K562 (cell line): ENCODE data around the gene MED31. TPM values are rescaled to one million over a fixed set of nuclear protein-coding genes. Genes with fewer than 3 reads are reported as not detected.

Experiments
- ATAC-seq: fragments of 200-7000 bp; cut with Tn5 transposase; 3 replicates; pipeline ENCODE4 v1.9.1; 2020; ENCODE audit warnings: moderate library complexity
- BruUV-seq: library from RNA; stranded (reverse); fragments of 400-500 nt; replicated peaks from 2 replicates; lab custom pipeline; 2021; lab: Mats Ljungman, UMichigan
- CTCF ChIA-PET: fragments of 300-600 bp; formaldehyde crosslinking; extraction: SDS; loops from one replicate; lab custom pipeline; 2021; ENCODE audit warnings: low intra/inter-chr PET ratio; lab: Yijun Ruan, JAX
- POLR2A ChIA-PET: fragments of 300-600, 350-650 bp; sonication (Branson Sonifier 250); formaldehyde crosslinking; extraction: SDS; loops from one replicate; lab custom pipeline; 2021; ENCODE audit warnings: antibody characterized with exemption, inconsistent platforms; lab: Yijun Ruan, JAX
- DNase-seq, 4 experiments: peaks; one replicate each; pipeline versions ENCODE4 v3.0.0 to v3.0.0-alpha.2; 2011 to 2018; ENCODE audit warnings: low spot score in 3 of 4, mixed read lengths in 3 of 4; ENCODE audit errors: extremely low read depth in 1 of 4
- FAIRE-seq: peaks from 2 replicates; lab custom pipeline; 2011; peaks lifted over from hg19 to GRCh38; lab: Jason Lieb, UNC
- H2AFZ ChIP-seq: 2 replicates; pipeline ENCODE4 v1.6.0; 2011; ENCODE audit warnings: low read depth, low read length, control low read depth, inconsistent platforms
- H3K27ac ChIP-seq: fragments of 200-600 bp; 3 replicates; pipeline ENCODE4 v1.8.0; 2011; ENCODE audit warnings: low read depth, mild to moderate bottlenecking, control low read depth, inconsistent platforms, low read length, moderate library complexity, mixed read lengths; ENCODE audit errors: extremely low read depth
- H3K27me3 ChIP-seq, 2 experiments: fragments of 300-600 bp in 1 of 2; 2 replicates in 1 of 2; 3 replicates in 1 of 2; pipeline versions ENCODE4 v1.6.0 to v1.8.0; 2011; ENCODE audit warnings: inconsistent platforms in 2 of 2, low read length in 2 of 2, mild to moderate bottlenecking in 1 of 2, mixed read lengths in 1 of 2, moderate library complexity in 1 of 2; ENCODE audit not compliant: control insufficient read depth in 2 of 2, insufficient read depth in 2 of 2
- H3K36me3 ChIP-seq: fragments of 300-600 bp; 3 replicates; pipeline ENCODE4 v1.8.0; 2011; ENCODE audit warnings: mild to moderate bottlenecking, low read length, inconsistent platforms; ENCODE audit not compliant: control insufficient read depth, insufficient read depth
- H3K4me1 ChIP-seq, 2 experiments: fragments of 200-600 bp in 1 of 2; replicated peaks in 1 of 2; 2 replicates in 1 of 2; 3 replicates in 1 of 2; pipeline versions ENCODE4 v1.5.1 to v1.8.0; 2011; ENCODE audit warnings: inconsistent platforms in 2 of 2, low read length in 2 of 2, mild to moderate bottlenecking in 1 of 2, mixed read lengths in 1 of 2, moderate library complexity in 1 of 2; ENCODE audit not compliant: control insufficient read depth in 2 of 2, insufficient read depth in 2 of 2
- H3K4me2 ChIP-seq: 2 replicates; pipeline ENCODE4 v1.6.1; 2011; ENCODE audit warnings: low read length, control low read depth, inconsistent platforms, mixed read lengths; ENCODE audit not compliant: insufficient read depth
- H3K4me3 ChIP-seq: fragments of 200-600 bp; sonication (generic), shearing (Covaris generic); 2 replicates; pipeline ENCODE4 v1.5.1; 2016; ENCODE audit warnings: control low read depth, inconsistent platforms
- H3K79me2 ChIP-seq: fragments of 200-600 bp; 3 replicates; pipeline ENCODE4 v1.8.0; 2011; ENCODE audit warnings: low read length, inconsistent platforms; ENCODE audit not compliant: control insufficient read depth, insufficient read depth
- H3K9ac ChIP-seq, 2 experiments: 2 replicates each; pipeline versions ENCODE4 v1.6.0 to v1.6.1; 2011; ENCODE audit warnings: low read depth in 2 of 2, low read length in 2 of 2, control low read depth in 1 of 2, inconsistent platforms in 1 of 2, mild to moderate bottlenecking in 1 of 2, mixed read lengths in 1 of 2; ENCODE audit not compliant: insufficient read depth in 1 of 2
- H3K9me1 ChIP-seq: one replicate; pipeline ENCODE4 v1.6.0; 2011; ENCODE audit warnings: inconsistent platforms, mild to moderate bottlenecking, low read length, moderate library complexity; ENCODE audit not compliant: control insufficient read depth, insufficient read depth
- H3K9me3 ChIP-seq: replicated peaks from 2 replicates; pipeline ENCODE4 v1.5.1; 2011; ENCODE audit warnings: low read depth, low read length, inconsistent platforms; ENCODE audit not compliant: control insufficient read depth, insufficient read depth
- H4K20me1 ChIP-seq: replicated peaks from 2 replicates; pipeline ENCODE4 v1.6.1; 2011; ENCODE audit warnings: low read length, inconsistent platforms, mixed read lengths; ENCODE audit not compliant: control insufficient read depth, insufficient read depth
- E2F8 ChIP-seq: fragments of 450-650 bp; IDR thresholded peaks from 2 replicates; pipeline ENCODE4 v1.7.1; 2018; ENCODE audit warnings: mild to moderate bottlenecking, low read depth; ENCODE audit not compliant: partially characterized antibody
- FOXO4 ChIP-seq: fragments of 450-650 bp; formaldehyde crosslinking; IDR thresholded peaks from 2 replicates; pipeline ENCODE4 v1.4.0; 2020; ENCODE audit warnings: mild to moderate bottlenecking, moderate library complexity
- GATAD2B ChIP-seq: fragments of 450-650 bp; IDR thresholded peaks from 2 replicates; pipeline ENCODE4 v1.6.1; 2017; ENCODE audit warnings: mild to moderate bottlenecking, borderline replicate concordance
- HDAC8 ChIP-seq: fragments of 450-650 bp; IDR thresholded peaks from 2 replicates; pipeline ENCODE4 v1.6.1; 2016; ENCODE audit warnings: mild to moderate bottlenecking, missing genetic modification characterization, moderate library complexity, missing compliant biosample characterization
- KDM5B ChIP-seq: fragments of 200-600 bp; sonication (generic); IDR thresholded peaks from 2 replicates; pipeline ENCODE4 v1.6.1; 2012; ENCODE audit warnings: low read depth, mild to moderate bottlenecking, moderate library complexity, low read length, control low read depth, inconsistent platforms; ENCODE audit not compliant: insufficient replicate concordance
- NUFIP1 ChIP-seq: fragments of 450-650 bp; IDR thresholded peaks from 2 replicates; pipeline ENCODE4 v1.6.1; 2018; ENCODE audit not compliant: partially characterized antibody
- POLR3A ChIP-seq: IDR thresholded peaks from 2 replicates; pipeline ENCODE4 v1.6.1; 2011; ENCODE audit warnings: borderline replicate concordance, mild to moderate bottlenecking, moderate library complexity; ENCODE audit not compliant: insufficient read length, insufficient read depth; ENCODE audit errors: extremely low read depth
- SMAD2 ChIP-seq: fragments of 150-350 bp; IDR thresholded peaks from 2 replicates; pipeline ENCODE4 v1.6.1; 2014; ENCODE audit warnings: low read depth, mild to moderate bottlenecking, low read length
- ZNF583 ChIP-seq: fragments of 250-450 bp; sonication (Bioruptor Pico); IDR thresholded peaks from 2 replicates; pipeline ENCODE4 v1.4.0; 2020
- ZNF589 ChIP-seq: fragments of 200-800 bp; sonication (Bioruptor generic); IDR thresholded peaks from 2 replicates; pipeline ENCODE4 v1.6.1; 2016; ENCODE audit warnings: low read depth, missing genetic modification characterization, missing compliant biosample characterization
- ZNF668 ChIP-seq: fragments of 250-450 bp; sonication (Bioruptor Pico); IDR thresholded peaks from 2 replicates; pipeline ENCODE4 v1.8.0; 2022; ENCODE audit warnings: mild to moderate bottlenecking, inconsistent platforms
- ZNF695 ChIP-seq: fragments of 450-650 bp; formaldehyde crosslinking; IDR thresholded peaks from 2 replicates; pipeline ENCODE4 v1.4.0; 2020; ENCODE audit warnings: mild to moderate bottlenecking, moderate library complexity
- ZNF830 ChIP-seq: fragments of 250-450 bp; sonication (Bioruptor Pico); IDR thresholded peaks from 2 replicates; pipeline ENCODE4 v1.5.0; 2021; ENCODE audit warnings: mild to moderate bottlenecking
- WGBS: fragments of 100-300 bp; shearing (Covaris generic); methylation state at CpG from one replicate; pipeline ENCODE4 v1.1.6; 2016; ENCODE audit warnings: low coverage, mixed read lengths; ENCODE audit not compliant: insufficient coverage; ENCODE audit errors: missing lambda C conversion rate; 5-methylcytosine and 5-hydroxymethylcytosine counted together
- in situ Hi-C: fragments of 300-500 bp; cut with MboI; formaldehyde crosslinking; loops from 4 replicates; pipeline ENCODE4 v1.15.0; 2018; ENCODE audit warnings: inconsistent platforms, mixed read lengths
- intact Hi-C: fragments of 100-400 bp; cut with micrococcal nuclease; formaldehyde crosslinking; loops from 2 replicates; pipeline ENCODE4 v1.14.2; 2022
- polyA plus RNA-seq, 8 experiments: library from polyadenylated mRNA; depleted of rRNA in 4 of 8; stranded (reverse) in 5 of 8; unstranded in 3 of 8; fragments of >200 nt; fragmentation: Nextera tagmentation in 2 of 8; fragmentation: Illumina TruSeq in 1 of 8; extraction: Ambion mirVana in 2 of 8; extraction: Trizol in 1 of 8; gene quantifications; 2 replicates each; pipeline versions ENCODE4 v1.2.1 to v1.2.3, GENCODE V29; 2011 to 2014; ENCODE audit warnings: inconsistent platforms in 1 of 8, missing spikeins in 1 of 8
- total RNA-seq, 7 experiments: library from RNA; depleted of rRNA in 6 of 7; stranded (reverse); fragments of >200 nt in 6 of 7; fragmentation: Illumina TruSeq in 2 of 7; extraction: Trizol in 2 of 7; gene quantifications; 2 replicates each; pipeline versions ENCODE4 v1.2.1 to v1.2.3, GENCODE V29; 2011 to 2021; ENCODE audit warnings: low replicate concordance in 1 of 7
- TF ChIP-seq, protein P1 (sequence below): fragments of 250-450 bp; sonication (Bioruptor Pico); IDR thresholded peaks from 2 replicates; pipeline ENCODE4 v1.5.0; 2021

MED31 gene
- total and polyA plus RNA-seq, 9 of the 15 experiments (the other 6 are each of a cell fraction or from before 2014, with no cell fraction given), result 6.4 to 39.9 (median 14.6) TPM

DNA sequence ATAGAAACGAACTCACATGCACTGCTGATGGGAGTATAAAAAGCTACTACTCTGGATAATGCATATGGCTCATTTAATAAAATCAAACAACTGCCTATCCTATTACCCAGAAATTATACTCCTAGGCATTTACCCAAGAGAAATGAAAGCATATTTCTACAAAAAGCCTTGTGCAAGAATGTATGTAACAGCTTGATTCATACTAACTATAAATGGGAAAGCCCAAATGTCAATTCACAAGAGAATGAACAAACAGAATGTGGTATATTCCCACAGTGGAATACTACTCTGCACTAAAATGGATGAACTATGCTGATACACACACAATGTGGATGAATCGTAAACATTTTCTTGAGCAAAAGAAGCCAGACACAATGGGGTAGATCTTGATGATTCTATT is 49.3 kb downstream of the MED31 start:
- no peak overlapping the region for H3K9ac ChIP-seq
- WGBS, result 65% methylated on average over 2 of the region's 2 CpGs
- no peak overlapping the region for H3K4me2 ChIP-seq
- no peak overlapping the region for H2AFZ ChIP-seq
- ChIA-PET CTCF (no interaction called here), POLR2A (no interaction called here)
- H3K9me1 ChIP-seq, result no peaks in the 10 kb centered on the region
- no peaks in the 10 kb centered on the region for H3K27me3 ChIP-seq
- no peaks in the 10 kb centered on the region for H3K9me3 ChIP-seq
- no TSS peak for BruUV-seq
- TF ChIP-seq HDAC8 (tag), result no peak
- no peak for TF ChIP-seq GATAD2B
- no peak for TF ChIP-seq POLR3A
- no peak for TF ChIP-seq ZNF589
- TF ChIP-seq ZNF668, result no peak
- TF ChIP-seq E2F8, result no peak
- TF ChIP-seq ZNF695 (CRISPR knock-in tag), result no peak
- TF ChIP-seq FOXO4 (CRISPR knock-in tag), result no peak
- TF ChIP-seq, protein P1, sequence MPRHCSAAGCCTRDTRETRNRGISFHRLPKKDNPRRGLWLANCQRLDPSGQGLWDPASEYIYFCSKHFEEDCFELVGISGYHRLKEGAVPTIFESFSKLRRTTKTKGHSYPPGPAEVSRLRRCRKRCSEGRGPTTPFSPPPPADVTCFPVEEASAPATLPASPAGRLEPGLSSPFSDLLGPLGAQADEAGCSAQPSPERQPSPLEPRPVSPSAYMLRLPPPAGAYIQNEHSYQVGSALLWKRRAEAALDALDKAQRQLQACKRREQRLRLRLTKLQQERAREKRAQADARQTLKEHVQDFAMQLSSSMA, result no peak
- no peak for TF ChIP-seq KDM5B
- TF ChIP-seq ZNF583 (CRISPR knock-in tag), result no peak
- no peak for TF ChIP-seq SMAD2
- no peak for TF ChIP-seq NUFIP1
- no peak for TF ChIP-seq ZNF830 (CRISPR knock-in tag)
- no peak overlapping the region for H3K27ac ChIP-seq
- peaks cover 0 to 12% of the 10 kb centered on the region in 2 experiments; a peak in 2 of 5 replicates for H3K4me1 ChIP-seq
- peaks cover 40% of the 10 kb centered on the region; the same call in 1 of the 3 replicates for H3K36me3 ChIP-seq
- no peak overlapping the region for H3K4me3 ChIP-seq
- ATAC-seq, result no peak
- H3K79me2 ChIP-seq, result no peaks in the 10 kb centered on the region
- FAIRE-seq, result no peak
- no peak for DNase-seq
- in situ Hi-C loops (no loop called here), intact Hi-C loops (no loop called here)
- no peaks in the 10 kb centered on the region for H4K20me1 ChIP-seq
